Neural progenitor cell (in vitro differentiated cells): ENCODE results near the gene TLNRD1.

Experiments
- CTCF ChIP-seq: fragments of 200-600 bp; sonication (generic); IDR thresholded peaks from 2 replicates; pipeline ENCODE4 v1.5.1; 2017; ENCODE audit warnings: antibody characterized with exemption, mild to moderate bottlenecking
- EZH2 ChIP-seq: fragments of 200-600 bp; sonication (generic); IDR thresholded peaks from 2 replicates; pipeline ENCODE4 v1.6.1; 2017; ENCODE audit warnings: antibody characterized with exemption, mild to moderate bottlenecking, moderate library complexity

- TF ChIP-seq CTCF (no peak), EZH2 (no peak)
These were observed 28.9 kb downstream of the TLNRD1 start for GRCh38 chr15:81029414-81030300.
